ENCODE data around the gene ARPC4.

ARPC4 gene

GRCh38 chr3:9806688-9807589 lies 14.1 kb downstream of the ARPC4 start:
- no peak for TF ChIP-seq MAX (IDR thresholded peaks at IDR 0.05; ENCODE audit: low read depth, low read length)
- no peak for TF ChIP-seq POLR2A (IDR thresholded peaks at IDR 0.05; ENCODE audit: extremely low read depth, insufficient read length)
- TF ChIP-seq CTCF (IDR thresholded peaks at IDR 0.05; ENCODE audit: low read depth, low read length): no peak
- TF ChIP-seq MYC (IDR thresholded peaks at IDR 0.05; ENCODE audit: low read depth, low read length): no peak
- no peak overlapping the region for H3K4me3 ChIP-seq (ENCODE audit: low read depth, low read length)
- no peak for DNase-seq (ENCODE audit: low read depth)

GRCh38 chr3:9807981-9808344 lies 15.1 kb downstream of the ARPC4 start:
- TF ChIP-seq POLR2A (IDR thresholded peaks at IDR 0.05; ENCODE audit: extremely low read depth, insufficient read length) (no peak), CTCF (IDR thresholded peaks at IDR 0.05; ENCODE audit: low read depth, low read length) (no peak), MYC (IDR thresholded peaks at IDR 0.05; ENCODE audit: low read depth, low read length) (no peak), MAX (IDR thresholded peaks at IDR 0.05; ENCODE audit: low read depth, low read length) (no peak)
- no peak overlapping the region for H3K4me3 ChIP-seq (ENCODE audit: low read depth, low read length)
- no peak for DNase-seq (ENCODE audit: low read depth)

GRCh38 chr3:9808345-9809037 lies 15.6 kb downstream of the ARPC4 start:
- DNase-seq (ENCODE audit: low read depth): peak; percentile 56
- TF ChIP-seq POLR2A (IDR thresholded peaks at IDR 0.05; ENCODE audit: extremely low read depth, insufficient read length): no peak
- TF ChIP-seq MYC (IDR thresholded peaks at IDR 0.05; ENCODE audit: low read depth, low read length): no peak
- peak; percentile 39 for TF ChIP-seq CTCF (IDR thresholded peaks at IDR 0.05; ENCODE audit: low read depth, low read length)
- no peak for TF ChIP-seq MAX (IDR thresholded peaks at IDR 0.05; ENCODE audit: low read depth, low read length)
- no peak overlapping the region for H3K4me3 ChIP-seq (ENCODE audit: low read depth, low read length)

- no peak overlapping the region for H3K4me3 ChIP-seq (ENCODE audit: low read depth, low read length)
- no peak for DNase-seq (ENCODE audit: low read depth)
- TF ChIP-seq MAX (IDR thresholded peaks at IDR 0.05; ENCODE audit: low read depth, low read length): no peak
- TF ChIP-seq MYC (IDR thresholded peaks at IDR 0.05; ENCODE audit: low read depth, low read length): no peak
- no peak for TF ChIP-seq CTCF (IDR thresholded peaks at IDR 0.05; ENCODE audit: low read depth, low read length)
- TF ChIP-seq POLR2A (IDR thresholded peaks at IDR 0.05; ENCODE audit: extremely low read depth, insufficient read length): no peak
Observed at GRCh38 chr3:9809239-9809614, 16.3 kb downstream of the ARPC4 start.

GRCh38 chr3:9809615-9810432 lies 16.9 kb downstream of the ARPC4 start, which contains the start of gene TTLL3:
Gene TTLL3 (plus strand): TSS chr3:9810262. CDS start chr3:9810662, 400 bp downstream.
- TF ChIP-seq CTCF (IDR thresholded peaks at IDR 0.05; ENCODE audit: low read depth, low read length) (no peak), MAX (IDR thresholded peaks at IDR 0.05; ENCODE audit: low read depth, low read length) (no peak), MYC (IDR thresholded peaks at IDR 0.05; ENCODE audit: low read depth, low read length) (no peak), POLR2A (IDR thresholded peaks at IDR 0.05; ENCODE audit: extremely low read depth, insufficient read length) (no peak)
- H3K4me3 ChIP-seq (ENCODE audit: low read depth, low read length): no peak within 1 kb of the TSS
- DNase-seq (ENCODE audit: low read depth): peak; percentile 50
